Fibroblast of villous mesenchyme (primary cell): ENCODE results near the gene PTPRN2. TPM values are rescaled to one million over a fixed set of nuclear protein-coding genes. Genes with fewer than 3 reads are reported as not detected.

ENCODE experiments used
- DNase-seq: peaks from one replicate; pipeline ENCODE4 v3.0.0-alpha.2; 2010; ENCODE audit warnings: low read depth
- H3K4me3 ChIP-seq: 2 replicates; pipeline ENCODE4 v1.5.1; 2011; ENCODE audit warnings: low read depth, mild to moderate bottlenecking, low read length
- total RNA-seq: library from RNA; depleted of rRNA; stranded (reverse); fragments of >200 nt; gene quantifications from 2 replicates; pipeline ENCODE4 v1.2.3, GENCODE V29; 2012
- TF ChIP-seq, protein P1 (sequence below): IDR thresholded peaks from 2 replicates; pipeline ENCODE4 v1.5.1; 2012; ENCODE audit warnings: low read depth, mild to moderate bottlenecking, low read length; ENCODE audit not compliant: insufficient read depth

PTPRN2 gene
- total RNA-seq, 1 donor: not detected

DNA sequence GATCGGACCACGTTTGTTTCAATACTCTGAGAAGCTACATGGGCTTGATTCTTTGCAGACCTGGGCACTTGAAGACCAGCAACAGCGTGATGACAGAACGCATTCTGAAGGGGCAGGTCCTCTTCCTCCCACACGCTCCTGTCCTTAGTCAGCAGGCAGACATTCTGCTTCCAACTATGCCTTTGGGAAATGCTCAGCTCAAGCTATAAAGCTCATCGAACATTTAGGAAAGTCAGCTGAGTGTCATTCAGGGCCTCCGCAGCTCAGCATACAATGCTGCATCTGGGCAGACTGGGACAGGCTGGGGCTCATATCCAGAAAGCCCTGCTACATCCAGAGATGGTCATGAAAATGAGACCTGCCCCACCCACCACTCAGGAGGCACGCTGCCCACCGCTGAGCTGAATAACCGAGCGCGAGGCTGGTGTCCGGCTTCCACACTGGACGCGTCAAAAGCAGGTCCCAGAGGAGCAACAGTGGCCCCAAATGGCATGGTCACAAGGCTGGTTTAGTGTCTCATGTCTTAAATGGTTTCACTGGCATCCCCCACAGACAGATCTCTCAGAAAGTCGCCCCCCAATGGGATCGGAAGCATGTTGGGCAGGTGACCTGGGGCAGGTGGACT lies 976.8 kb downstream of the PTPRN2 start:
- DNase-seq: no peak
- no peak overlapping the region for H3K4me3 ChIP-seq
- TF ChIP-seq, protein P1, sequence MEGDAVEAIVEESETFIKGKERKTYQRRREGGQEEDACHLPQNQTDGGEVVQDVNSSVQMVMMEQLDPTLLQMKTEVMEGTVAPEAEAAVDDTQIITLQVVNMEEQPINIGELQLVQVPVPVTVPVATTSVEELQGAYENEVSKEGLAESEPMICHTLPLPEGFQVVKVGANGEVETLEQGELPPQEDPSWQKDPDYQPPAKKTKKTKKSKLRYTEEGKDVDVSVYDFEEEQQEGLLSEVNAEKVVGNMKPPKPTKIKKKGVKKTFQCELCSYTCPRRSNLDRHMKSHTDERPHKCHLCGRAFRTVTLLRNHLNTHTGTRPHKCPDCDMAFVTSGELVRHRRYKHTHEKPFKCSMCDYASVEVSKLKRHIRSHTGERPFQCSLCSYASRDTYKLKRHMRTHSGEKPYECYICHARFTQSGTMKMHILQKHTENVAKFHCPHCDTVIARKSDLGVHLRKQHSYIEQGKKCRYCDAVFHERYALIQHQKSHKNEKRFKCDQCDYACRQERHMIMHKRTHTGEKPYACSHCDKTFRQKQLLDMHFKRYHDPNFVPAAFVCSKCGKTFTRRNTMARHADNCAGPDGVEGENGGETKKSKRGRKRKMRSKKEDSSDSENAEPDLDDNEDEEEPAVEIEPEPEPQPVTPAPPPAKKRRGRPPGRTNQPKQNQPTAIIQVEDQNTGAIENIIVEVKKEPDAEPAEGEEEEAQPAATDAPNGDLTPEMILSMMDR: no peak

DNA sequence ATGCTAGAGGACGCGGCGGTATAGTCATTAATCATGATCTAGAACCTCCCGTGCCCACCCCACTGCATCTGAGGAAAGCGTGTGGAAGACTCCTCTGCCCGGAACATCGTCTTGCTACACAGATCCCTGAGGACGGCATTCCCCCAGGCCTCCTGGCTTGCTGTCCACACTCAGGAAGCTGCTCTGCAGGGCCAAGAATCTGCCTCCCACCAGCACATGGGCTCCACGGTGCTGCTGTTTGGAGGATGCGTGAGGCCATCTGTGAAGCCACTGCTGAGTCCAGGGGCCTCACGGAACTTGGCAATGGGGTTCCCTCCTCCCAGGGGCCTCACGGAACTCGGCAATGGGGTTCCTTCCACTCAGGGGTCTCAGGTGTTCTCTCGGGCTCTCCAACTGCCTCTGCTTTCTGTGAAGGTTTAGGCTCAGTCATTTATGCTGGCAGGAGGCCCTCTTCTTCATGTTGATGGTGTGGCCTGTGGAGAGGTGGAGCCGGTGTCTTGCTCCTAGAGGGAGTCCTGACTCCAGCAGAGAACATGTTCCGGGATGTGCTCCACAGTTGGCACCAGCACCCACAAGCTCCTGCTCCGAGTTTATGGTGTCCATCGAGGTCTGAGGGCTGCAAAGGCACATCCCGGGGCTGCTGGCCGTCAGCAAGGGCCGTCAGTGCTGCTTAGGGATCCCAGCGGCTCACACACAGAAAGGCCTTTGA lies 977.5 kb downstream of the PTPRN2 start:
- TF ChIP-seq, protein P1: no peak
- no peak for DNase-seq

DNA sequence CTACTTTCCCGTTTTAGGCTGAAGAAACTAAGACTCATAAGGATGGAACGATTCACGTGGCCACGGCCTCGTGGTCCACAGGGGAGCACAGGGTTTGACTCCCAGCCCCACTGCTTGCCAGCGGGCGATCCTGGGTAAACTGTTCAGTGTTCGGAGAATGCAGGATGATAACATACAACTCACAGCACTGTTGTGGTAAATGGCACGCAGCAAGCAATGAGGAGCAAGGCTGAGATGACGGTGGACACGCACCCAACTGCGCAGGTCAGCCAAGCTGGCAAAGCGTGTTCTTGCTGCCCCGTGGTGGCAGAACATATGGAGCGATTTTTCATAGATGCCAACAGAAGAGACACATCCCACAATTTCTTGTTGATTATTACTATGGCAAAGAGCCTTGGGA lies 978.1 kb downstream of the PTPRN2 start:
- H3K4me3 ChIP-seq: no peak overlapping the region
- TF ChIP-seq, protein P1: no peak
- no peak for DNase-seq

More for the DNA sequence above, 977.5 kb downstream of the PTPRN2 start:
- H3K4me3 ChIP-seq: no peak overlapping the region

DNA sequence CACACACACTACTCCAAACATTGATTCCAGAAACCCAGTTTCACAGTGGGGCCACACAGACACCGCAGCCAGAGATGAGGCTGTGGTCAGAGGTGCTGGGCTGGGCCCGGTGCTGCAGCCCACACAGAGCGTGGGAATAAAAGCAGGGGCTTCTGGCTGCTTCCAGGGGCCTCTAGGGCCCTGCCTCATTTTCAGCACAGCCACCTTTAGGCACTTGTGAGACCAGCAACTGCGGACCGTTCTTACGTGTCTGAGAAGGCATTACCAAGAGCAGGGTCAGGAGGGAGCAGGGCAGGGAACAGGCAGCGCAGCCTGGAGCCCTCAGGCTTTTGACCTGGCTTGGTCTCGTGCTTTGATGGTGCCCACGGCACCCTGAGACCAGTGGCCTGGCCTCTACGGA lies 980.4 kb downstream of the PTPRN2 start:
- TF ChIP-seq, protein P1: no peak
- no peak for DNase-seq

DNA sequence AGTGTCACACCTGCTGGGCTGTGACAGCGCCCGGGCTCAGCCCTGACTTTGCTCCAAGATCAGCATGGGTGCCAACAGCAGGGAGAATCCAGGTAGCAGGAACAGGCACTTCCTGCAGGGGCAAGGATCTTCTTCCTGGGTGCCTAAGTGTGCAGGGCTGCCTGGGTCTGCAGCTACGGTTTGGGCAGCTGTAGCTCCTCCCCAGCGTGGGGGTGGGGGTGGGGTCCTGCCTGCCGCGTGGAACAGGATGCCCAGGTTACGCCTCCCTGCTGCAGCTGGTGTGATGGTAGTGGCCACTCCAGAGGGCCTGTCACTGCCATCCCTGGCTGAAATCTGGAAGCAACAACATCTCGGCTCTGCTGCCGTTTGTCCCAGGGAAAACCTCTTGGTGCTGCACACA lies 981.5 kb downstream of the PTPRN2 start:
- H3K4me3 ChIP-seq: no peak overlapping the region
- TF ChIP-seq, protein P1: no peak
- no peak for DNase-seq

More for the DNA sequence above, 980.4 kb downstream of the PTPRN2 start:
- H3K4me3 ChIP-seq: no peak overlapping the region

DNA sequence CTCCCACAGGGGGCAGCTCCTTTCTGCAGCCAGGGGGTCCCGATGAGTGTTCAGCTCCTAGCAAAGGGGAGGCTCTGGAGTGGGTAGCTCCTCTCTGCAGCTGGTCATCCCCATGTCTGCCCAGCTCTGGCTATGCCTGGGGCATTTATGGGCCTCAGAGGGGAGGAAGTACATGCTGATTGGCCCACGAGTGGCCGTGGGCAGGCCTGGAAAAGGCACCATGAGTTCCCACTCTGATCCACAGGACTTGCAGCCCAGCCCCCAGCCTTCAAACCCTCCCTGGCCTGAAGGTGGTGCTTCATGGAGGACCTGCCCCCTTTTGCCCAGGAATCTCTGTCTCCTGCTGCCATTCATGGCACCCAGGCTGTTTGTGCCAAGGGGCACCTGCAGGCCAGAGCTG lies 982.0 kb downstream of the PTPRN2 start:
- TF ChIP-seq, protein P1: no peak

More for the DNA sequence above, 982.0 kb downstream of the PTPRN2 start:
- DNase-seq: no peak
- no peak overlapping the region for H3K4me3 ChIP-seq
